ENCODE measurements around the gene GLIS1. TPM values are rescaled to one million over a fixed set of nuclear protein-coding genes. Genes with fewer than 3 reads are reported as not detected.

GLIS1 gene
- polyA plus RNA-seq, 1 donor from 2014 or later, result not detected

DNA sequence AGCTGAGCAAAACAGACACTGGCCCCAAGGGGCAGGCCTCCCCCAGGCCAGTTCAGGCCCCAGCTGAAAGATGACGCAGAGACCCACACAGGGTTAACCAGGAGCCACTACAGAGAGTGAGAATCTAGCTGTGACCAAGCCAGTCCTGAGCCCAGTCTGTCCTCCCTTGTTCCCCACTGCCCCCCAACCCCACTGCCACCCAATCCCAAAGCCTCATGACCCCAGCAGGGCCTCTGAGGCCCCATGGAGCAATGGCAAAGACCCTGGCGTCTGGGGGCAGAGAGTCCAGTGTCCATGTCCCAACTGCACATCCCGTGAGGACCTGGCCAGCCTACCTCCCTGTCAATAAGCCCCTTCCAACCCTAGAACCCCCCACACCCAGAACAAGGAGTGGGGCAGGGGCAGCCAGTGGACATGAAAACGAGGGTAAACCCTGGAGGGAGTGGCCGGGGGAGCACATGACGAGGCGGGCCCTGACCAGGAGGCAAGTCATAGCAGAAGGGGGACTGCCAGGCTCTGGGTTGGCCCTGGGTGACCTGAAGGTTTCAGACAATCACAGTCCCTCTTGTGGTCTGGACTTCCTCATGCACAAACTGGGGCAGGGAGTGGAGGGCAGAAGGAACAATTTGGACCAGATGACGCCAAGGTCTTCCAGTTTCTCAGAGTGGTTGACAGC is 100.5 kb downstream of the GLIS1 start:
- no peak overlapping the region for H3K9ac ChIP-seq (ENCODE audit: low read length)
- no peak overlapping the region for H3K4me2 ChIP-seq (ENCODE audit: low read length)
- TF ChIP-seq RAD21 (conservative IDR thresholded peaks at IDR 0.05) (no peak), CTCF (IDR thresholded peaks at IDR 0.05; ENCODE audit: poor library complexity, severe bottlenecking) (no peak), POLR2AphosphoS5 (IDR thresholded peaks at IDR 0.05) (no peak), EP300 (conservative IDR thresholded peaks at IDR 0.05; ENCODE audit: poor library complexity, severe bottlenecking) (no peak), EZH2 (IDR thresholded peaks at IDR 0.05; ENCODE audit: borderline replicate concordance, insufficient read depth, low read length, poor library complexity, severe bottlenecking) (no peak), MXI1 (conservative IDR thresholded peaks at IDR 0.05; ENCODE audit: poor library complexity, severe bottlenecking) (no peak), TAF1 (IDR thresholded peaks at IDR 0.05; ENCODE audit: low read depth) (no peak), SMC3 (conservative IDR thresholded peaks at IDR 0.05; ENCODE audit: poor library complexity) (no peak)
- TF ChIP-seq, protein P1, sequence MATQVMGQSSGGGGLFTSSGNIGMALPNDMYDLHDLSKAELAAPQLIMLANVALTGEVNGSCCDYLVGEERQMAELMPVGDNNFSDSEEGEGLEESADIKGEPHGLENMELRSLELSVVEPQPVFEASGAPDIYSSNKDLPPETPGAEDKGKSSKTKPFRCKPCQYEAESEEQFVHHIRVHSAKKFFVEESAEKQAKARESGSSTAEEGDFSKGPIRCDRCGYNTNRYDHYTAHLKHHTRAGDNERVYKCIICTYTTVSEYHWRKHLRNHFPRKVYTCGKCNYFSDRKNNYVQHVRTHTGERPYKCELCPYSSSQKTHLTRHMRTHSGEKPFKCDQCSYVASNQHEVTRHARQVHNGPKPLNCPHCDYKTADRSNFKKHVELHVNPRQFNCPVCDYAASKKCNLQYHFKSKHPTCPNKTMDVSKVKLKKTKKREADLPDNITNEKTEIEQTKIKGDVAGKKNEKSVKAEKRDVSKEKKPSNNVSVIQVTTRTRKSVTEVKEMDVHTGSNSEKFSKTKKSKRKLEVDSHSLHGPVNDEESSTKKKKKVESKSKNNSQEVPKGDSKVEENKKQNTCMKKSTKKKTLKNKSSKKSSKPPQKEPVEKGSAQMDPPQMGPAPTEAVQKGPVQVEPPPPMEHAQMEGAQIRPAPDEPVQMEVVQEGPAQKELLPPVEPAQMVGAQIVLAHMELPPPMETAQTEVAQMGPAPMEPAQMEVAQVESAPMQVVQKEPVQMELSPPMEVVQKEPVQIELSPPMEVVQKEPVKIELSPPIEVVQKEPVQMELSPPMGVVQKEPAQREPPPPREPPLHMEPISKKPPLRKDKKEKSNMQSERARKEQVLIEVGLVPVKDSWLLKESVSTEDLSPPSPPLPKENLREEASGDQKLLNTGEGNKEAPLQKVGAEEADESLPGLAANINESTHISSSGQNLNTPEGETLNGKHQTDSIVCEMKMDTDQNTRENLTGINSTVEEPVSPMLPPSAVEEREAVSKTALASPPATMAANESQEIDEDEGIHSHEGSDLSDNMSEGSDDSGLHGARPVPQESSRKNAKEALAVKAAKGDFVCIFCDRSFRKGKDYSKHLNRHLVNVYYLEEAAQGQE (IDR thresholded peaks at IDR 0.05; ENCODE audit: borderline replicate concordance), result no peak
- H3K9me3 ChIP-seq (ENCODE audit: low read length), result no peaks in the 10 kb centered on the region
- H3K36me3 ChIP-seq (ENCODE audit: insufficient read depth, low read length), result no peaks in the 10 kb centered on the region
- no peak overlapping the region for H2AFZ ChIP-seq (ENCODE audit: low read depth, low read length)
- H3K4me3 ChIP-seq (ENCODE audit: low read length), result no peak overlapping the region
- H3K9me2 ChIP-seq (ENCODE audit: insufficient read depth, low read length), result no peaks in the 10 kb centered on the region
- no peaks in the 10 kb centered on the region for H4K20me1 ChIP-seq (ENCODE audit: insufficient read depth)
- no peak overlapping the region for H3K27ac ChIP-seq (ENCODE audit: low read length)
- H3K27me3 ChIP-seq (ENCODE audit: insufficient read depth, low read depth, low read length), result no peaks in the 10 kb centered on the region
- H3K79me2 ChIP-seq (replicated peaks; ENCODE audit: insufficient read depth, low read length), result no peaks in the 10 kb centered on the region
- H3F3A ChIP-seq (ENCODE audit: insufficient read depth, low read length, poor library complexity, severe bottlenecking), result no peaks in the 10 kb centered on the region

DNA sequence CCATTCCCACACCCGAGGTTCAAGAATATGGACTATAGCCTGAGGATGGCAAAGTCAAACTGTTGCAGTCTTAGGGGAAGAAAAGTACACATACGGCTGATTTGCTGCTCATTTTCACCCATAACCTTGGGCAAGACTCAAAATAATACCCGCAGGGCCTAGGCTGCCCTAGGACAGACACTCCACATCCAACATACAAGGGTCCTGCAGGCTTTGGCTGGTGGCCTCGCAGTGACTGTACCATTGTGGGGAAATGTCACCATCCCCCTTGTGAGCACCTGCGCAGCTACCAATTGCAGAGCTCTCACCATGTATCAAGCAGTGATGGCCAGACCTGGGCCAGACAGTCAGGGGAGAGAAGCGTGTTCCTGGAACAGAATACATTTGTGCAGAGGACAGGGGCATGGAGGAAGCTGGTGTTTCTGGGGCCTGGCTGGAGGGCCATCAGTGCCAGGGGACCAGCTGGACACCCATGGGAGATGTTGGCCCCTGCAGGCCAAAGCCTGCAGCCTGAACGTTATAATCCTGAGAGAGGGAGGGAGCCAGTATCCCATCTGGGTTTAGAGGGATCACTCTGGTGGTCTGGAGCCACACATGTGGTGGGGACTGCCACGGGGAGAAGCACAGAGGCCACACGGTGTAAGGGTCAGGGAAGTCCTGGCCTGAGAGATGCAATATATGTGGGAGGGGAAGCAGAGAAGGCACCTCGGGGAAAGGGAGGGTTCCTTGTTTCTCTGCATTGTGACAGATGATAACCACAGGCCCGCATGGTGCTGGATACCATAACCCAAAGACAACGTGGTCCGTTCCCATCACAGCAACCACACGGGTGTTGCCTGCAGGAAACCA is 101.2 kb downstream of the GLIS1 start:
- Histone ChIP-seq H3K4me3 (ENCODE audit: low read length) (no peak overlapping the region), H3K9me2 (ENCODE audit: insufficient read depth, low read length) (no peaks in the 10 kb centered on the region), H3K27ac (ENCODE audit: low read length) (no peak overlapping the region), H3K9me3 (ENCODE audit: low read length) (no peaks in the 10 kb centered on the region), H3K9ac (ENCODE audit: low read length) (no peak overlapping the region), H3F3A (ENCODE audit: insufficient read depth, low read length, poor library complexity, severe bottlenecking) (no peaks in the 10 kb centered on the region), H3K4me2 (ENCODE audit: low read length) (no peak overlapping the region), H2AFZ (ENCODE audit: low read depth, low read length) (no peak overlapping the region), H3K79me2 (replicated peaks; ENCODE audit: insufficient read depth, low read length) (no peaks in the 10 kb centered on the region), H4K20me1 (ENCODE audit: insufficient read depth) (no peaks in the 10 kb centered on the region), H3K36me3 (ENCODE audit: insufficient read depth, low read length) (no peaks in the 10 kb centered on the region), H3K27me3 (ENCODE audit: insufficient read depth, low read depth, low read length) (no peaks in the 10 kb centered on the region)
- no peak for TF ChIP-seq SMC3 (conservative IDR thresholded peaks at IDR 0.05; ENCODE audit: poor library complexity)
- TF ChIP-seq, protein P1 (IDR thresholded peaks at IDR 0.05; ENCODE audit: borderline replicate concordance), result no peak
- no peak for TF ChIP-seq POLR2AphosphoS5 (IDR thresholded peaks at IDR 0.05)
- no peak for TF ChIP-seq TAF1 (IDR thresholded peaks at IDR 0.05; ENCODE audit: low read depth)
- TF ChIP-seq RAD21 (conservative IDR thresholded peaks at IDR 0.05), result no peak
- TF ChIP-seq EZH2 (IDR thresholded peaks at IDR 0.05; ENCODE audit: borderline replicate concordance, insufficient read depth, low read length, poor library complexity, severe bottlenecking), result no peak
- no peak for TF ChIP-seq MXI1 (conservative IDR thresholded peaks at IDR 0.05; ENCODE audit: poor library complexity, severe bottlenecking)
- no peak for TF ChIP-seq EP300 (conservative IDR thresholded peaks at IDR 0.05; ENCODE audit: poor library complexity, severe bottlenecking)
- no peak for TF ChIP-seq CTCF (IDR thresholded peaks at IDR 0.05; ENCODE audit: poor library complexity, severe bottlenecking)

Data from neural cell (in vitro differentiated cells).